GM21576 (cell line): ENCODE results near the gene TIMM22.
"Not testable (repeated sequence)": the region's sequence is repeated elsewhere in the genome, so short reads cannot be mapped to it uniquely, and the experiment has no call there.

Experiments used
- ATAC-seq: cut with Tn5 transposase; IDR thresholded peaks from one replicate; pipeline ENCODE4 v1.9.1; 2021; ENCODE audit warnings: mild to moderate bottlenecking, moderate library complexity; ENCODE audit not compliant: unreplicated experiment

Gene TIMM22

GRCh38 chr17:971861-972260, 25.1 kb upstream of the TIMM22 start:
- not testable (repeated sequence) for ATAC-seq

- no peak for ATAC-seq
Measured at GRCh38 chr17:973053-973452, 23.9 kb upstream of the TIMM22 start.

GRCh38 chr17:974778-975177, 22.2 kb upstream of the TIMM22 start:
- ATAC-seq, result not testable (repeated sequence)

GRCh38 chr17:975371-975915, 21.5 kb upstream of the TIMM22 start:
- ATAC-seq, result no peak

GRCh38 chr17:976312-976711, 20.6 kb upstream of the TIMM22 start:
- ATAC-seq, result no peak

- ATAC-seq, result no peak
Measured at GRCh38 chr17:977166-977565, 19.8 kb upstream of the TIMM22 start.

GRCh38 chr17:978103-979093, 18.5 kb upstream of the TIMM22 start:
- ATAC-seq, result no peak

- no peak for ATAC-seq
Measured at GRCh38 chr17:979212-979538, 17.8 kb upstream of the TIMM22 start.

- ATAC-seq, result peak; percentile 59
Measured at GRCh38 chr17:979539-980405, 17.2 kb upstream of the TIMM22 start, which contains the start of gene NXN. Gene NXN, minus strand, starts transcription at chr17:979776.

GRCh38 chr17:980406-981291, 16.3 kb upstream of the TIMM22 start:
- no peak for ATAC-seq

- no peak for ATAC-seq
Measured at GRCh38 chr17:981292-981658, 15.7 kb upstream of the TIMM22 start.

GRCh38 chr17:983921-984320, 13.0 kb upstream of the TIMM22 start:
- ATAC-seq, result no peak

GRCh38 chr17:986322-986929, 10.5 kb upstream of the TIMM22 start:
- no peak for ATAC-seq

- ATAC-seq, result no peak
Measured at GRCh38 chr17:987931-988330, 9.0 kb upstream of the TIMM22 start.

- ATAC-seq, result no peak
Measured at GRCh38 chr17:988561-988960, 8.4 kb upstream of the TIMM22 start.

GRCh38 chr17:992933-993332, 4.0 kb upstream of the TIMM22 start:
- no peak for ATAC-seq

- ATAC-seq, result not testable (repeated sequence)
Measured at GRCh38 chr17:995324-995723, 1.6 kb upstream of the TIMM22 start.

GRCh38 chr17:998111-998510, 1.2 kb downstream of the TIMM22 start:
- no peak for ATAC-seq

GRCh38 chr17:1000597-1001461, 3.9 kb downstream of the TIMM22 start:
- no peak for ATAC-seq
